Thymus (tissue), 11 donors: ENCODE data around the gene BOD1. TPM values are rescaled to one million over a fixed set of nuclear protein-coding genes. Genes with fewer than 3 reads are reported as not detected.

Experiments used
- DNase-seq, 9 donors: peaks; one replicate each; pipeline ENCODE4 v3.0.0-alpha.2; 2013; ENCODE audit warnings: low spot score in 9 of 9, low read depth in 6 of 9, missing footprints in 1 of 9
- H3K27ac ChIP-seq, 2 donors: one replicate each; pipeline ENCODE4 v1.5.1; 2013; ENCODE audit warnings: control low read depth in 1 of 2, low read depth in 1 of 2, low read length in 1 of 2, mild to moderate bottlenecking in 1 of 2, moderate library complexity in 1 of 2
- H3K27me3 ChIP-seq, 2 donors: one replicate each; pipeline ENCODE4 v1.5.1; 2013; ENCODE audit warnings: low read length in 1 of 2; ENCODE audit not compliant: control insufficient read depth in 2 of 2, insufficient read depth in 1 of 2
- H3K36me3 ChIP-seq, 2 donors: one replicate each; pipeline ENCODE4 v1.5.1; 2013; ENCODE audit warnings: low read length in 1 of 2, mild to moderate bottlenecking in 1 of 2, moderate library complexity in 1 of 2; ENCODE audit not compliant: control insufficient read depth in 2 of 2, insufficient read depth in 2 of 2
- H3K4me1 ChIP-seq, 2 donors: one replicate each; pipeline ENCODE4 v1.5.1; 2013; ENCODE audit warnings: low read length in 2 of 2; ENCODE audit not compliant: control insufficient read depth in 2 of 2, insufficient read depth in 2 of 2
- H3K4me3 ChIP-seq, 2 donors: one replicate each; pipeline ENCODE4 v1.5.1; 2013; ENCODE audit warnings: low read length in 2 of 2, control low read depth in 1 of 2, mild to moderate bottlenecking in 1 of 2
- H3K9me3 ChIP-seq, 2 donors: one replicate each; pipeline ENCODE4 v1.5.1; 2013; ENCODE audit warnings: low read length in 1 of 2, mild to moderate bottlenecking in 1 of 2; ENCODE audit not compliant: control insufficient read depth in 2 of 2, insufficient read depth in 1 of 2
- WGBS: extraction: QIAGEN DNeasy Blood & Tissue Kit; methylation state at CpG from one replicate; pipeline ENCODE4 v1.1.7; 2013; 5-methylcytosine and 5-hydroxymethylcytosine counted together
- polyA plus RNA-seq: library from polyadenylated mRNA; stranded (reverse); fragments of 200-250 nt; gene quantifications from one replicate; pipeline ENCODE4 v1.2.3, GENCODE V29; 2013
- total RNA-seq: library from RNA; stranded (reverse); fragments of 120-200 nt; gene quantifications from one replicate; pipeline ENCODE4 v1.2.4, GENCODE V29; 2013
- donor health status: healthy.

BOD1 gene
- total and polyA plus RNA-seq, 2 donors, result 36.7 to 38.8 TPM

DNA sequence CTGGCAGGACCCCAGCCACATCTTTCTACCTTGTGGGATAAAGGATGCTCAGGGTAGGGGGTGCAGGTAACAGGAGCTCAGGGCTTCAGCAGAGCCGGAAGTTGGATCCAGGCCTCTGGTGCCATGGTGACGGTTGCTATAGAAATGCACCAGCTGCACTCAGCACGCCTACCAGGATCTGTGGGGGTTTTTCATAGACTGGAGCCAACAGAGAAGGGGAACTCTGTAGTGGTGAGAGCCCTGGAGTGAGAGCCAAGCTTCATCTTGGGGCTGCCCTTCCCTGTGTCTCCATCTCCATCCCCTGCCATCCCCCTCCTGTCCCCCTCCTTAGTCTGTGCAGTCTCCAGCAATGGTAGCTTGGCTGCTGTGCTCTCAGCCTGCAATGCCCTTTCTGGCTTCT, 27.5 kb upstream of the BOD1 start:
- Histone ChIP-seq H3K27ac (no peak overlapping the region), H3K4me1 (no peaks in the 10 kb centered on the region), H3K27me3 (peaks cover 0 to 2% of the 10 kb centered on the region in 2 donors), H3K36me3 (no peaks in the 10 kb centered on the region), H3K4me3 (no peak overlapping the region), H3K9me3 (no peaks in the 10 kb centered on the region)
- 70% methylated on average over 3 of the region's 3 CpGs for WGBS
- DNase-seq, result peak in 5 of 9 donors; percentile 18 to 58 (median 23)

DNA sequence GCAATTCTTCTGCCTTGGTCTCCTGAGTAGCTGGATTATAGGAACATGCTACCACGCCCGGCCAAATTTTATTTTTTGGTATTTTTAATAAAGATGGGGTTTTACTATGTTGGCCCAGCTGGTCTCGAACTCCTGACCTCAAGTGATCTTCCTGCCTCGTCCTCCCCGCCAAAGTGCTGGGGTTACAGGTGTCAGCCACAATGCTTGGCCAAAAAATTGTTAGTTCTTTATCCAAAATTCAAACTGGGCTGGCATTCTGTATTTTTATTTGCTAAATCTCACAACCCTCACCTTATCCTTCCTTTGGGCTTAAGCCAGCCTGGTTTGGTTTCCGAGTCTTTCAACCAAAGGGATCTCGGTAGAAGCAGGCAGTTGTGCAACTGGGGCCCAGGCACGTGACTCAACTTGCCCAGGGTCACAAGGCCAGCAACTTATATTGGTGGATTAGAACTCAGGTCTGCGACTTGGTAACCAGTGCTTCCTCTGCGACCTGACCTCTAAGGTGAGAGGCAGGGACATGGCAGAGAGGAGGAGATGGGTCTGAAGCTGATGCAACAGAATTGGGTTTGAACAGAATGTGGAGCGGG, 26.5 kb upstream of the BOD1 start:
- Histone ChIP-seq H3K27ac (no peak overlapping the region), H3K9me3 (no peaks in the 10 kb centered on the region), H3K4me3 (no peak overlapping the region), H3K4me1 (no peaks in the 10 kb centered on the region), H3K27me3 (peaks cover 0 to 2% of the 10 kb centered on the region in 2 donors), H3K36me3 (no peaks in the 10 kb centered on the region)
- no peak for DNase-seq
- WGBS, result 95% methylated on average over 11 of the region's 11 CpGs

GRCh38 chr5:173642191-173642816, 25.9 kb upstream of the BOD1 start:
- Histone ChIP-seq H3K4me1 (no peaks in the 10 kb centered on the region), H3K27me3 (peaks cover 0 to 2% of the 10 kb centered on the region in 2 donors), H3K36me3 (no peaks in the 10 kb centered on the region), H3K27ac (no peak overlapping the region), H3K9me3 (no peaks in the 10 kb centered on the region), H3K4me3 (no peak overlapping the region)
- 92% methylated on average over 9 of the region's 9 CpGs for WGBS
- DNase-seq, result no peak

DNA sequence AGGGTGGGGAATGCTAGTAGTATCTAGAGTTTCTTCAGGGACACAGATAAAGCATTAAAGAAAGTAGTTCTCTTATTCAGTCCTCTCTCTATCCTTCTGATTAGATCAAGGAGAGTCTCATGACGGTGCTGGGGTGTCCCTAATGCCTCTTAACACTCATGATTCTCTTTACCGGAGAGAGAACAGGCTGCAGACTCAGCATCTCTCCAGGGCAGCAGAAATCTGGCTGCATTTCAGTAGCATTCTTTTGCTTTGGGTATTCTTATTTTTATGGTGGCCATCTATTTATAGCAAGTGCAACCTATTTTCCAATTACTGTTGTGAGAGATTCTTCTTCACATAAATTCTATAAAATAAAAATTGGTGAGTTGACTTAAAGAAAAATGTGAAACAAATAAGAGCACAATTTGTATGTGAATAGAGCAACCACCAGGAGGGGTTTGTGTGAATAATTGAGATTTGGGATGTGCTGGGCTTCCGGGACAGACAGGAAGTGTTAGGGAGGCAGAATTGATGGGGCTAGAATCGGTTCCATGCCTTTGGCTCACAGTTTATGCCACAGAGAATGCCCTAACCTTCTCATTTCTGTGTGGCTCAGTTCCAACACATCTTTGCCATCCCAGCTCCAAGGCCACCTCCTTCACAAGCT, 23.8 kb upstream of the BOD1 start:
- H3K4me3 ChIP-seq, result no peak overlapping the region
- H3K4me1 ChIP-seq, result no peaks in the 10 kb centered on the region
- H3K27ac ChIP-seq, result no peak overlapping the region
- DNase-seq, result no peak
- WGBS, result 65% methylated on average over 4 of the region's 4 CpGs
- no peaks in the 10 kb centered on the region for H3K9me3 ChIP-seq
- H3K36me3 ChIP-seq, result no peaks in the 10 kb centered on the region
- no peaks in the 10 kb centered on the region for H3K27me3 ChIP-seq

GRCh38 chr5:173638126-173639040, 21.9 kb upstream of the BOD1 start:
- H3K9me3 ChIP-seq, result no peaks in the 10 kb centered on the region
- no peak overlapping the region for H3K4me3 ChIP-seq
- no peaks in the 10 kb centered on the region for H3K27me3 ChIP-seq
- 89% methylated on average over 10 of the region's 10 CpGs for WGBS
- no peaks in the 10 kb centered on the region for H3K4me1 ChIP-seq
- H3K27ac ChIP-seq, result no peak overlapping the region
- DNase-seq, result no peak
- H3K36me3 ChIP-seq, result no peaks in the 10 kb centered on the region

GRCh38 chr5:173637340-173637739, 20.9 kb upstream of the BOD1 start:
- Histone ChIP-seq H3K4me1 (no peaks in the 10 kb centered on the region), H3K27ac (no peak overlapping the region), H3K9me3 (no peaks in the 10 kb centered on the region), H3K4me3 (no peak overlapping the region), H3K27me3 (no peaks in the 10 kb centered on the region), H3K36me3 (no peaks in the 10 kb centered on the region)
- 94% methylated on average over 7 of the region's 7 CpGs for WGBS
- no peak for DNase-seq

GRCh38 chr5:173634465-173634983, 18.1 kb upstream of the BOD1 start:
- H3K27me3 ChIP-seq, result no peaks in the 10 kb centered on the region

DNA sequence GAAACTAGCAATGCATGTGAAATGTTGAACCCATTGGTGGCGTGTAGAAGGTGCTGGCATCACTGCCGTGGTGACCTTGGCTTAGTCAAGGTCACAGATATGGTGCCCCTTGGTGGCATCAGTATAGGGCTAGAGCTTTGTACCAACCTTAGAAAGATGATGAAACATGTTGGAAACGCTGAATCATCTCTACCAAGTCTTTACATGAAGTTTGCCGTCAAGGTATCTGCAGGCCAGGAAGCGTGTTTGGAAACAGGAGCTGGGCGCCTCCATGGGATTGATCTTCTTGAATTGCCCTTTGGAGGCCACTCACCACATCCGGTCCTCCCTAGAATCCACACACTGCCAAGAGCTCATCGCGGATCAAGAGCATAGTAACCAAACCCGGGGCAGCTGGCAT, 16.9 kb upstream of the BOD1 start:
- Histone ChIP-seq H3K9me3 (no peaks in the 10 kb centered on the region), H3K36me3 (no peaks in the 10 kb centered on the region), H3K4me1 (no peaks in the 10 kb centered on the region), H3K27ac (peak overlapping the region in 1 of 2 donors; percentile 5), H3K4me3 (no peak overlapping the region), H3K27me3 (peaks cover 0 to 3% of the 10 kb centered on the region in 2 donors)
- 93% methylated on average over 10 of the region's 10 CpGs for WGBS
- DNase-seq, result no peak

More at GRCh38 chr5:173634465-173634983, 18.1 kb upstream of the BOD1 start:
- Histone ChIP-seq H3K36me3 (no peaks in the 10 kb centered on the region), H3K27ac (no peak overlapping the region), H3K9me3 (no peaks in the 10 kb centered on the region), H3K4me1 (no peaks in the 10 kb centered on the region), H3K4me3 (no peak overlapping the region)
- WGBS, result 93% methylated on average over 4 of the region's 4 CpGs
- DNase-seq, result no peak
